ENCODE results near the gene SLC5A4. TPM values are rescaled to one million over a fixed set of nuclear protein-coding genes. Genes with fewer than 3 reads are reported as not detected.
"Not testable (repeated sequence)": the region's sequence is repeated elsewhere in the genome, so short reads cannot be mapped to it uniquely, and the experiment has no call there.

Gene SLC5A4
- total RNA-seq = not detected in 3 replicates

- H3K9me3 Mint-ChIP-seq = peaks cover 5% of the 10 kb centered on the region
Observed at GRCh38 chr22:32255217-32255616, at the start of gene SLC5A4. SLC5A4 (minus strand) TSS chr22:32255347; CDS start chr22:32255329, 18 bp downstream.

GRCh38 chr22:32293921-32294320 is 38.8 kb upstream of the SLC5A4 start:
- H3K36me3 Mint-ChIP-seq; H3K4me1 Mint-ChIP-seq; DNase-seq (ENCODE audit: low spot score in 2 of 2, unreplicated experiment in 2 of 2); H3K27ac Mint-ChIP-seq; H3K4me3 Mint-ChIP-seq: not testable (repeated sequence)
- H3K9me3 Mint-ChIP-seq = peaks cover 11% of the 10 kb centered on the region
- peaks cover 18% of the 10 kb centered on the region for H3K27me3 Mint-ChIP-seq (ENCODE audit: low read depth)

More at GRCh38 chr22:32255217-32255616, at the start of gene SLC5A4:
- H3K27me3 Mint-ChIP-seq (ENCODE audit: low read depth) = peaks cover 65% of the 10 kb centered on the region
- H3K36me3 Mint-ChIP-seq = no peaks in the 10 kb centered on the region
- no peak for TF ChIP-seq CTCF (IDR thresholded peaks at IDR 0.05; ENCODE audit: unreplicated experiment)
- H3K27ac Mint-ChIP-seq = no peak within 1 kb of the TSS
- DNase-seq (ENCODE audit: low spot score in 2 of 2, unreplicated experiment in 2 of 2) = no peak
- H3K4me1 Mint-ChIP-seq = no peaks in the 10 kb centered on the region
- no peak within 1 kb of the TSS for H3K4me3 Mint-ChIP-seq

- peaks cover 39% of the 10 kb centered on the region for H3K27me3 Mint-ChIP-seq (ENCODE audit: low read depth)
- H3K4me1 Mint-ChIP-seq = no peaks in the 10 kb centered on the region
- TF ChIP-seq CTCF (IDR thresholded peaks at IDR 0.05; ENCODE audit: unreplicated experiment) = no peak
- H3K4me3 Mint-ChIP-seq = no peak overlapping the region
- H3K9me3 Mint-ChIP-seq = peaks cover 4% of the 10 kb centered on the region
- H3K36me3 Mint-ChIP-seq = no peaks in the 10 kb centered on the region
- H3K27ac Mint-ChIP-seq = no peak overlapping the region
- DNase-seq (ENCODE audit: low spot score in 2 of 2, unreplicated experiment in 2 of 2) = no peak
Observed at GRCh38 chr22:32286290-32286840, 31.2 kb upstream of the SLC5A4 start.

- DNase-seq (ENCODE audit: low spot score in 2 of 2, unreplicated experiment in 2 of 2) = no peak
- Mint-ChIP-seq H3K4me3 (no peak overlapping the region), H3K36me3 (no peaks in the 10 kb centered on the region)
Observed at GRCh38 chr22:32281072-32281471, 25.9 kb upstream of the SLC5A4 start.

GRCh38 chr22:32275353-32275752 is 20.2 kb upstream of the SLC5A4 start:
- H3K27ac Mint-ChIP-seq; H3K36me3 Mint-ChIP-seq; H3K4me3 Mint-ChIP-seq; H3K27me3 Mint-ChIP-seq (ENCODE audit: low read depth); H3K4me1 Mint-ChIP-seq; DNase-seq (ENCODE audit: low spot score in 2 of 2, unreplicated experiment in 2 of 2); H3K9me3 Mint-ChIP-seq: not testable (repeated sequence)

More at GRCh38 chr22:32281072-32281471, 25.9 kb upstream of the SLC5A4 start:
- no peak for TF ChIP-seq CTCF (IDR thresholded peaks at IDR 0.05; ENCODE audit: unreplicated experiment)
- H3K9me3 Mint-ChIP-seq = peaks cover under 1% of the 10 kb centered on the region
- H3K27me3 Mint-ChIP-seq (ENCODE audit: low read depth) = peaks cover 32% of the 10 kb centered on the region
- H3K27ac Mint-ChIP-seq = no peak overlapping the region
- peaks cover 2% of the 10 kb centered on the region for H3K4me1 Mint-ChIP-seq

GRCh38 chr22:32271389-32271788 is 16.2 kb upstream of the SLC5A4 start:
- H3K27me3 Mint-ChIP-seq (ENCODE audit: low read depth) = no peaks in the 10 kb centered on the region

More at GRCh38 chr22:32271389-32271788, 16.2 kb upstream of the SLC5A4 start:
- DNase-seq (ENCODE audit: low spot score in 2 of 2, unreplicated experiment in 2 of 2) = no peak
- no peaks in the 10 kb centered on the region for H3K36me3 Mint-ChIP-seq
- H3K9me3 Mint-ChIP-seq = no peaks in the 10 kb centered on the region
- no peak overlapping the region for H3K4me3 Mint-ChIP-seq
- H3K4me1 Mint-ChIP-seq = no peaks in the 10 kb centered on the region
- no peak for TF ChIP-seq CTCF (IDR thresholded peaks at IDR 0.05; ENCODE audit: unreplicated experiment)
- H3K27ac Mint-ChIP-seq = no peak overlapping the region
